ENCODE measurements around the gene PYGO2. TPM values are rescaled to one million over a fixed set of nuclear protein-coding genes. Genes with fewer than 3 reads are reported as not detected.

The PYGO2 gene
- total RNA-seq, 1 donor = 18.5 TPM

DNA sequence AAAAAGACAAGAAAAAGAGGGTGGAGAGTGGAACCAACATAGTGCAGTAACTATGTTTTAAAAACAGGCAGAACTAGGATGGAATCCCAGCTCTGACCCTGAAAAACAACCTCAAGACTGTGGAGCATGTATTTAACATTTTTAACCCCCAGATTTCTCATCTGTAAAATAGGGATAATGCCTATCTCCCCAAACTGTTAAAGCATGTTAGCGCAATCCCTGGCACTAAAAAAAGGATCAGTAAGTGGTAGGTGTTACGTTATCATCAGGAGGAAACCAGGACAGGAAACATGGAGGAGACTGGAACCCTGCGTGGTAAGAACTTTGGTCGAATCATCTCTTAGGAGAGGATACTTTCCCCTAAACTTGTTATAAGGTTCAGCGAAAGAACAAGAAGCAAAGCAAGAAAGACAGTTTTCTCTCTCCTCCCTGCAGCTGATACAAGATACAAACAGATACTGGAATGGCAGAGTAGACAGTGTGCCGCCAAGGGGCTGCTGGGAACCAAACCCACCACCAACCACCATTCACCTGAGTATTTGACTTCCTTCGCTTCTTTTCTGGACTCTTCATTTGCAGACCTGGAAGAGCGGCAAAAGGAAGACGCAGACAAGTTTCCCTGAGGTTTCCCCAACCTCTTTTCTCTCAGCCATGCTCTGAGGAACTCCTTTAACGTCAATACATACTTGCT is 991 bp downstream of the PYGO2 start:
- Histone ChIP-seq H3K79me2 (ENCODE audit: insufficient read depth, low read length) (peaks cover 19% of the 10 kb centered on the region), H3K4me1 (ENCODE audit: insufficient read depth, low read length) (peaks cover 31% of the 10 kb centered on the region), H4K20me1 (ENCODE audit: insufficient read depth, low read length) (peaks cover 10% of the 10 kb centered on the region), H3K27ac (ENCODE audit: low read depth, low read length) (peak overlapping the region; percentile 24), H3K9me3 (ENCODE audit: low read depth, low read length) (no peaks in the 10 kb centered on the region), H3K27me3 (ENCODE audit: insufficient read depth, low read length) (no peaks in the 10 kb centered on the region), H3K4me3 (ENCODE audit: insufficient read depth, low read length) (peak overlapping the region; percentile 87), H2AFZ (ENCODE audit: low read length) (no peak overlapping the region), H3K36me3 (ENCODE audit: insufficient read depth, low read length) (peaks cover 46% of the 10 kb centered on the region), H3K4me2 (ENCODE audit: insufficient read depth, low read length) (peak overlapping the region; percentile 98)
- TF ChIP-seq, protein P1, sequence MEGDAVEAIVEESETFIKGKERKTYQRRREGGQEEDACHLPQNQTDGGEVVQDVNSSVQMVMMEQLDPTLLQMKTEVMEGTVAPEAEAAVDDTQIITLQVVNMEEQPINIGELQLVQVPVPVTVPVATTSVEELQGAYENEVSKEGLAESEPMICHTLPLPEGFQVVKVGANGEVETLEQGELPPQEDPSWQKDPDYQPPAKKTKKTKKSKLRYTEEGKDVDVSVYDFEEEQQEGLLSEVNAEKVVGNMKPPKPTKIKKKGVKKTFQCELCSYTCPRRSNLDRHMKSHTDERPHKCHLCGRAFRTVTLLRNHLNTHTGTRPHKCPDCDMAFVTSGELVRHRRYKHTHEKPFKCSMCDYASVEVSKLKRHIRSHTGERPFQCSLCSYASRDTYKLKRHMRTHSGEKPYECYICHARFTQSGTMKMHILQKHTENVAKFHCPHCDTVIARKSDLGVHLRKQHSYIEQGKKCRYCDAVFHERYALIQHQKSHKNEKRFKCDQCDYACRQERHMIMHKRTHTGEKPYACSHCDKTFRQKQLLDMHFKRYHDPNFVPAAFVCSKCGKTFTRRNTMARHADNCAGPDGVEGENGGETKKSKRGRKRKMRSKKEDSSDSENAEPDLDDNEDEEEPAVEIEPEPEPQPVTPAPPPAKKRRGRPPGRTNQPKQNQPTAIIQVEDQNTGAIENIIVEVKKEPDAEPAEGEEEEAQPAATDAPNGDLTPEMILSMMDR (IDR thresholded peaks at IDR 0.05; ENCODE audit: extremely low read depth, low read depth, low read length) = no peak
- DNase-seq (ENCODE audit: insufficient read length, low spot score, missing footprints) = peak; percentile 90

DNA sequence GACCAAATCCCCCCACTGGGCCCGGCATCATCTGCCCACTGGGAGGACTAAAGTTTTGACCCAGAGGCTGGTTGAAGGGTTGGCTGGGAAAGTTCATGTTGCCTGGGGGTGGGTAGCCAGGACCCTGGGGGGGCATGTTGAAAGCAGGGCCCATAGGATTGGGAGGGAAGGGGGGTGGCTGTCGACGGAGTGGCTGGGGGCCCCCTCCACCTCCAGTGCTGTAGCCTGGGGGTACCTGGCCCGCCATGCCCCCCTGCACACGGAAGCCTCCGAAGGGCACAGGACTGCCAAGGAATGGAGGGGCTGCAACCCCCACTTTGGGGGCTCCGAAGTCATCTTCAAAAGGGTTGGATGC is 2.2 kb downstream of the PYGO2 start:
- H3K4me1 ChIP-seq (ENCODE audit: insufficient read depth, low read length) = peaks cover 41% of the 10 kb centered on the region
- no peaks in the 10 kb centered on the region for H3K27me3 ChIP-seq (ENCODE audit: insufficient read depth, low read length)
- H4K20me1 ChIP-seq (ENCODE audit: insufficient read depth, low read length) = peaks cover 5% of the 10 kb centered on the region
- H2AFZ ChIP-seq (ENCODE audit: low read length) = no peak overlapping the region
- H3K36me3 ChIP-seq (ENCODE audit: insufficient read depth, low read length) = peaks cover 37% of the 10 kb centered on the region
- no peak overlapping the region for H3K27ac ChIP-seq (ENCODE audit: low read depth, low read length)
- TF ChIP-seq, protein P1 (IDR thresholded peaks at IDR 0.05; ENCODE audit: extremely low read depth, low read depth, low read length) = no peak
- H3K4me3 ChIP-seq (ENCODE audit: insufficient read depth, low read length) = no peak overlapping the region
- peaks cover 17% of the 10 kb centered on the region for H3K79me2 ChIP-seq (ENCODE audit: insufficient read depth, low read length)
- no peak for DNase-seq (ENCODE audit: insufficient read length, low spot score, missing footprints)
- no peak overlapping the region for H3K4me2 ChIP-seq (ENCODE audit: insufficient read depth, low read length)
- H3K9me3 ChIP-seq (ENCODE audit: low read depth, low read length) = no peaks in the 10 kb centered on the region

DNA sequence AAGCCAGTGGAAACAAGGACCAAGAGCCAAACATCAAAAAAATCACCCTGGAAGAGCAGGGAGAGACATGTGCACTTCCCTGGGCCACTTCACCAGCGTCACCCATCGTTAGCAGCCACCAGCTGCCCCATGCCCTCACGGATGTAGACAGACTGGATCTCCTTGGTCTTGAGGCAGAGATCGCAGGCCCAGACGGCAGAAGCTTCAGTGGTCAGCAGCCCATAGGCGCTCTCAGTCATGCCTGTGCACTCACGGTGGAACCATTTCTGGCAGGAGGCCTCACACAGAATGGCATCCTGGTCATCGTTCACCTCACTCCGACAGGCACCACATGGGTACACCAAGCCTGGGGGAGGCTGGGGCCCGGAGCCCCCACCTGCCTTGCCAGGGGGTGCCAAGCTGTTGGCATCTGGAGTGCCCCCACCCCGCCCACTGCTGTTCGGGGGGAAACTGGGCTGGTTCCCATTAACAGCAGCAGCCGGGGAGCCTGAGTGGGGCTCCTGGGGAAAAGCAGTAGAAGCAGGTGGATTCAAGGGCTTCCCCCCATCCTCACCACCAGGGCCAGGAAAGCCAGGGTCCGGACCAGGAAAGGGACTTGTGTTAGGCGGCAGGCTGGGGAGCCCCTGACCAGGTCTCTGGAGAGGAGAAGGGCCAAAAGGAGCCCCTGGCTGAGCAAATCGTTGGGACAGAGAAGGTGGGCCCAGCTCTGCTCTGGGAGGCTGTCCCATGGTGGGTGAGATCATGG is 2.7 kb downstream of the PYGO2 start:
- TF ChIP-seq, protein P1 (IDR thresholded peaks at IDR 0.05; ENCODE audit: extremely low read depth, low read depth, low read length) = no peak
- Histone ChIP-seq H3K36me3 (ENCODE audit: insufficient read depth, low read length) (peaks cover 31% of the 10 kb centered on the region), H3K27ac (ENCODE audit: low read depth, low read length) (no peak overlapping the region), H3K79me2 (ENCODE audit: insufficient read depth, low read length) (peaks cover 17% of the 10 kb centered on the region), H4K20me1 (ENCODE audit: insufficient read depth, low read length) (peaks cover 5% of the 10 kb centered on the region), H2AFZ (ENCODE audit: low read length) (no peak overlapping the region), H3K4me1 (ENCODE audit: insufficient read depth, low read length) (peaks cover 41% of the 10 kb centered on the region), H3K4me2 (ENCODE audit: insufficient read depth, low read length) (no peak overlapping the region), H3K27me3 (ENCODE audit: insufficient read depth, low read length) (no peaks in the 10 kb centered on the region), H3K4me3 (ENCODE audit: insufficient read depth, low read length) (no peak overlapping the region), H3K9me3 (ENCODE audit: low read depth, low read length) (no peaks in the 10 kb centered on the region)
- peak; percentile 56 for DNase-seq (ENCODE audit: insufficient read length, low spot score, missing footprints)

DNA sequence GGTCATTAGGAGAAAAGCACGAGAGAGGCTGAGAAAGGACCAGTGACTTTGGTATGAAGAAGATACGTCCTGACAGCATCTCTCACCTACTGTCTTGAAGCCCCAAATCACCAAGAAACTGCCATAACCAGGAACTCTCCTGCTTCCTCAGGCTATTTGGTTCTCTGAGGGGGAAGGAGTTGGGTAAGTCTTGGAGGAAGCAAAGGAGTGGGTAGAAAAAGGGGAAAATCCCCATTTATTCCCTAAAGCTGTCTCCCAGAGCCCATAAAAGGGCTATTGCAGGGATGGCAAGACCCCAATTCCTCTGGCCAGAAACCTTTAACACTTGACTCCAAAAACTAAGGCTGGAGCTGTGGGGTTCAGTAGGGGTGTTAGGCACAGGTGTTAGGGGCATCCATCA is 3.5 kb downstream of the PYGO2 start:
- H3K9me3 ChIP-seq (ENCODE audit: low read depth, low read length) = no peaks in the 10 kb centered on the region
- H3K4me2 ChIP-seq (ENCODE audit: insufficient read depth, low read length) = no peak overlapping the region
- peaks cover 24% of the 10 kb centered on the region for H3K36me3 ChIP-seq (ENCODE audit: insufficient read depth, low read length)
- no peaks in the 10 kb centered on the region for H3K27me3 ChIP-seq (ENCODE audit: insufficient read depth, low read length)
- DNase-seq (ENCODE audit: insufficient read length, low spot score, missing footprints) = peak; percentile 63
- TF ChIP-seq, protein P1 (IDR thresholded peaks at IDR 0.05; ENCODE audit: extremely low read depth, low read depth, low read length) = no peak
- H2AFZ ChIP-seq (ENCODE audit: low read length) = no peak overlapping the region
- H4K20me1 ChIP-seq (ENCODE audit: insufficient read depth, low read length) = peaks cover 5% of the 10 kb centered on the region
- H3K4me3 ChIP-seq (ENCODE audit: insufficient read depth, low read length) = no peak overlapping the region
- H3K79me2 ChIP-seq (ENCODE audit: insufficient read depth, low read length) = peaks cover 13% of the 10 kb centered on the region
- peaks cover 41% of the 10 kb centered on the region for H3K4me1 ChIP-seq (ENCODE audit: insufficient read depth, low read length)
- no peak overlapping the region for H3K27ac ChIP-seq (ENCODE audit: low read depth, low read length)
